Measurements from ENCODE around the gene ORMDL2. TPM values are rescaled to one million over a fixed set of nuclear protein-coding genes. Genes with fewer than 3 reads are reported as not detected.
A peak's percentile ranks its signal among the peaks of the same experiment; 100 is the strongest.
"Not testable (repeated sequence)": the region's sequence is repeated elsewhere in the genome, so short reads cannot be mapped to it uniquely, and the experiment has no call there.

ORMDL2 gene
- polyA plus RNA-seq, 1 donor, result 31.4 TPM

DNA sequence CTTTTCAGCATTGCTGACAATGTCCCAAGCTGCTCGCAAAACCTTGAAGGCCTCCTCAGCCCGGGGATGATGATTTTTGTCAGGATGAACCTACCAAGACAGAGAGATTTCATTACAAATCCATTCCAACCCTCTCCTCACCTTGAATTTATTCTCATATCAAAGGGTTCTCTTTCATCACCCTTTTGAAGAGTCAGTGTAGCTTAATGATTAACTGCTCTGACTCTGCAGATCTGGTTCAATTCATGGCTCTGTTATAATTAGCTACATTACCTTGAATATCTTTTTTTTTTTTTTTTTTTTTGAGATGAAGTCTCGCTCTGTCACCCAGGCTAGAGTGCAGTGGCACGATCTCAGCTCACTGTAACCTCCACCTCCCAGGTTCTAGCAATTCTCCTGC is 5.6 kb downstream of the ORMDL2 start:
- Histone ChIP-seq H3K36me3 (ENCODE audit: control insufficient read depth, insufficient read depth, low read length) (peaks cover 43% of the 10 kb centered on the region), H3K9me3 (ENCODE audit: control insufficient read depth, low read depth, low read length) (no peaks in the 10 kb centered on the region), H3K27ac (ENCODE audit: low read length) (peak overlapping the region; percentile 23), H3K4me3 (ENCODE audit: low read length) (no peak overlapping the region), H3K4me1 (ENCODE audit: control insufficient read depth, insufficient read depth, low read length) (peaks cover 33% of the 10 kb centered on the region), H3K27me3 (ENCODE audit: control insufficient read depth, insufficient read depth, low read length) (no peaks in the 10 kb centered on the region)
- DNase-seq, result peak in 1 of 2 donors; percentile 54
- WGBS (ENCODE audit: insufficient coverage, low lambda C conversion rate), result no CpG with 5 or more reads among the region's 4 CpGs

DNA sequence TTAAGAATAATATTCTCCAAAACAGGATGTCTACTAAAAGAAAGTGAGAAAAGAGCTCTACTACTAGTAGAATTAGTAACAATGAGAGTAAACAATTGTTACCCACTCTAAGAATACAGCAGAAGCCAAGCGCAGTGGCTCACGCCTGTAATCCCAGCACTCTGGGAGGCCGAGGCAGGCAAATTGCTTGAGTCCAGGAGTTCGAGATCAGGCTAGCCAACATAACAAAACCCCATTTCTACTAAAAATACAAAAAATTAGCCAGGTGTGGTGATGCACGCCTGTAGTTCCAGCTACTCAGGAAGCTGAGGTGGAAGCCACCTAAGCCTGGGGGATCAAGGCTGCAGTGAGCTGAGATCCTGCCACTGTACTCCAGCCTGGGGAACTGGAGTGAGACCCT is 6.9 kb downstream of the ORMDL2 start:
- Histone ChIP-seq H3K4me3 (ENCODE audit: low read length) (no peak overlapping the region), H3K36me3 (ENCODE audit: control insufficient read depth, insufficient read depth, low read length) (peaks cover 37% of the 10 kb centered on the region), H3K4me1 (ENCODE audit: control insufficient read depth, insufficient read depth, low read length) (peaks cover 33% of the 10 kb centered on the region), H3K9me3 (ENCODE audit: control insufficient read depth, low read depth, low read length) (no peaks in the 10 kb centered on the region), H3K27ac (ENCODE audit: low read length) (no peak overlapping the region), H3K27me3 (ENCODE audit: control insufficient read depth, insufficient read depth, low read length) (no peaks in the 10 kb centered on the region)
- no peak for DNase-seq
- WGBS (ENCODE audit: insufficient coverage, low lambda C conversion rate), result 100% methylated on average over 2 of the region's 5 CpGs

DNA sequence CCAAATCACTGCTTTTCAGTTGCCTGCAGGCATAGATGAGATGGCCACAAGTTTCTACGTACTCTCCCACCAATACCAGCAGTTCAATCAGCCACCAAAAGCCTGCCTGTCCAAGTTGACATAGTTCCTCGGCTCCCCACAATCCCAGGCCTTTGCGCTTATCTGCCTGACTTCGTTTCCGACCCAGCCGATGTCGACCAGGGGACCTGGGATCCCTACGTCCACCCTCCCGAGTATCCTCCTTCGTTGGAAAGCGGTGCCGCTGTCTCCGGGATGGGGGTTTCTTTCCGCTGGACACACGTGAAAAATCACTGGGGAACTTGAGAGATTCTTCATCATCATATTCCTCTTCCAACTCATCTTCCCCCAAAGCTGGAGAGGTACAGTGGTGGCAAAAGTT is 10.0 kb downstream of the ORMDL2 start:
- WGBS (ENCODE audit: insufficient coverage, low lambda C conversion rate), result 89% methylated on average over 5 of the region's 15 CpGs
- Histone ChIP-seq H3K27me3 (ENCODE audit: control insufficient read depth, insufficient read depth, low read length) (no peaks in the 10 kb centered on the region), H3K36me3 (ENCODE audit: control insufficient read depth, insufficient read depth, low read length) (peaks cover 8% of the 10 kb centered on the region), H3K4me3 (ENCODE audit: low read length) (no peak overlapping the region), H3K9me3 (ENCODE audit: control insufficient read depth, low read depth, low read length) (no peaks in the 10 kb centered on the region), H3K4me1 (ENCODE audit: control insufficient read depth, insufficient read depth, low read length) (peaks cover 33% of the 10 kb centered on the region), H3K27ac (ENCODE audit: low read length) (no peak overlapping the region)
- no peak for DNase-seq

GRCh38 chr12:55828357-55828756 is 10.5 kb downstream of the ORMDL2 start:
- Histone ChIP-seq H3K27me3 (ENCODE audit: control insufficient read depth, insufficient read depth, low read length) (no peaks in the 10 kb centered on the region), H3K9me3 (ENCODE audit: control insufficient read depth, low read depth, low read length) (no peaks in the 10 kb centered on the region), H3K4me1 (ENCODE audit: control insufficient read depth, insufficient read depth, low read length) (peaks cover 28% of the 10 kb centered on the region), H3K36me3 (ENCODE audit: control insufficient read depth, insufficient read depth, low read length) (peaks cover 5% of the 10 kb centered on the region), H3K4me3 (ENCODE audit: low read length) (no peak overlapping the region), H3K27ac (ENCODE audit: low read length) (no peak overlapping the region)
- DNase-seq, result no peak
- WGBS (ENCODE audit: insufficient coverage, low lambda C conversion rate), result no CpG with 5 or more reads among the region's 5 CpGs

- Histone ChIP-seq H3K27me3 (ENCODE audit: control insufficient read depth, insufficient read depth, low read length) (no peaks in the 10 kb centered on the region), H3K4me3 (ENCODE audit: low read length) (peak overlapping the region; percentile 100), H3K36me3 (ENCODE audit: control insufficient read depth, insufficient read depth, low read length) (peaks cover 13% of the 10 kb centered on the region), H3K27ac (ENCODE audit: low read length) (peak overlapping the region; percentile 95), H3K4me1 (ENCODE audit: control insufficient read depth, insufficient read depth, low read length) (peaks cover 22% of the 10 kb centered on the region), H3K9me3 (ENCODE audit: control insufficient read depth, low read depth, low read length) (no peaks in the 10 kb centered on the region)
- WGBS (ENCODE audit: insufficient coverage, low lambda C conversion rate), result no CpG with 5 or more reads among the region's 37 CpGs
- peak; percentile 41 to 79 for DNase-seq
Observed at GRCh38 chr12:55829967-55830600, 12.2 kb downstream of the ORMDL2 start.

GRCh38 chr12:55830601-55831446 is 13.0 kb downstream of the ORMDL2 start:
- Histone ChIP-seq H3K27ac (ENCODE audit: low read length) (peak overlapping the region; percentile 95), H3K4me3 (ENCODE audit: low read length) (peak overlapping the region; percentile 100), H3K36me3 (ENCODE audit: control insufficient read depth, insufficient read depth, low read length) (peaks cover 13% of the 10 kb centered on the region), H3K4me1 (ENCODE audit: control insufficient read depth, insufficient read depth, low read length) (peaks cover 22% of the 10 kb centered on the region), H3K27me3 (ENCODE audit: control insufficient read depth, insufficient read depth, low read length) (no peaks in the 10 kb centered on the region), H3K9me3 (ENCODE audit: control insufficient read depth, low read depth, low read length) (no peaks in the 10 kb centered on the region)
- peak; percentile 81 to 89 for DNase-seq
- WGBS (ENCODE audit: insufficient coverage, low lambda C conversion rate), result no CpG with 5 or more reads among the region's 23 CpGs

- DNase-seq, result no peak
- WGBS (ENCODE audit: insufficient coverage, low lambda C conversion rate), result no CpG with 5 or more reads among the region's 1 CpG
Observed at GRCh38 chr12:55831447-55831815, 13.6 kb downstream of the ORMDL2 start.

GRCh38 chr12:55833056-55833455 is 15.2 kb downstream of the ORMDL2 start:
- no peak for DNase-seq
- Histone ChIP-seq H3K9me3 (ENCODE audit: control insufficient read depth, low read depth, low read length) (no peaks in the 10 kb centered on the region), H3K4me1 (ENCODE audit: control insufficient read depth, insufficient read depth, low read length) (peaks cover 9% of the 10 kb centered on the region), H3K4me3 (ENCODE audit: low read length) (no peak overlapping the region), H3K27ac (ENCODE audit: low read length) (no peak overlapping the region), H3K36me3 (ENCODE audit: control insufficient read depth, insufficient read depth, low read length) (peaks cover 12% of the 10 kb centered on the region), H3K27me3 (ENCODE audit: control insufficient read depth, insufficient read depth, low read length) (no peaks in the 10 kb centered on the region)
- no CpG with 5 or more reads among the region's 10 CpGs for WGBS (ENCODE audit: insufficient coverage, low lambda C conversion rate)

More at GRCh38 chr12:55831447-55831815, 13.6 kb downstream of the ORMDL2 start:
- peak overlapping the region; percentile 100 for H3K4me3 ChIP-seq (ENCODE audit: low read length)
- no peaks in the 10 kb centered on the region for H3K9me3 ChIP-seq (ENCODE audit: control insufficient read depth, low read depth, low read length)
- H3K4me1 ChIP-seq (ENCODE audit: control insufficient read depth, insufficient read depth, low read length), result peaks cover 19% of the 10 kb centered on the region
- H3K27me3 ChIP-seq (ENCODE audit: control insufficient read depth, insufficient read depth, low read length), result no peaks in the 10 kb centered on the region
- peak overlapping the region; percentile 95 for H3K27ac ChIP-seq (ENCODE audit: low read length)
- peaks cover 13% of the 10 kb centered on the region for H3K36me3 ChIP-seq (ENCODE audit: control insufficient read depth, insufficient read depth, low read length)

DNA sequence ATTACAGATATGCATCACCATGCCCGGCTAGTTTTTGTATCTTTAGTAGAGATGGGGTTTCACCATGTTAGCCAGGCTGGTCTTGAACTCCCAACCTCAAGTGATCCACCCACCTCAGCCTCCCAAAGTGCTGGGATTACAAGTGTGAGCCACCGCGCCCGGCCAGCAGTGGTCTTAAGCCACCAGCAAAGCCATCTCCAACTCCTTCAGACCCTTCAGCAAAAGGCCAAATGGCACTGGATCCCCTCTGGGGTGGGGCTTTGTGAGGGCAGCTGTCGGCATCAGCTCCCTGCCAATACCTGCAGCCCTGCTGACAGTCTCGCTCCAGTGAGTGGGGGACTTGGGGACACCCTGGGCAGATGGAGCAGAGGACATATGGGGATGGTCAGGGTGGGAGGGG is 16.6 kb downstream of the ORMDL2 start:
- not testable (repeated sequence) for H3K36me3 ChIP-seq (ENCODE audit: control insufficient read depth, insufficient read depth, low read length); H3K27ac ChIP-seq (ENCODE audit: low read length); H3K4me1 ChIP-seq (ENCODE audit: control insufficient read depth, insufficient read depth, low read length); H3K9me3 ChIP-seq (ENCODE audit: control insufficient read depth, low read depth, low read length); DNase-seq; H3K27me3 ChIP-seq (ENCODE audit: control insufficient read depth, insufficient read depth, low read length); H3K4me3 ChIP-seq (ENCODE audit: low read length)
- no CpG with 5 or more reads among the region's 6 CpGs for WGBS (ENCODE audit: insufficient coverage, low lambda C conversion rate)

DNA sequence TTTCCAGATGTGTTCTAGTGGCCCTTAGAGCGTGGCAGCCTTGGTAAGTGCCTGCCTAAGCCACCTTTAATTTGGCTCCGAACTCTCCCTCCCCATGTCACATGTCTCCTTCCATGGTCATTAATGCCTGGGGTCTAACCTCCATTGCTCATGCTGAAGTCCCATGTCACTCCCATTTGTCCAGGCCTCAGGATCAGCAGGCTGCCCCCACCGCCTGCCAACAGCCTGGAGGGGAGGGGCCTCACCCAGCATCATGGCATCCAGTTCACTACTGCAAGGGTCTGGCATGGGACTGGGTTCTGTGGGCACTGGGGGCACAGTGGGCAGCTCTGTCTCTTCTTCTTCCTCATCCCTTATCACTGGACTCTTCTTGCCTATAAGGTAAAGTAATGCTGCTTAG is 20.5 kb downstream of the ORMDL2 start:
- no peaks in the 10 kb centered on the region for H3K4me1 ChIP-seq (ENCODE audit: control insufficient read depth, insufficient read depth, low read length)
- no peaks in the 10 kb centered on the region for H3K9me3 ChIP-seq (ENCODE audit: control insufficient read depth, low read depth, low read length)
- H3K27ac ChIP-seq (ENCODE audit: low read length), result no peak overlapping the region
- H3K36me3 ChIP-seq (ENCODE audit: control insufficient read depth, insufficient read depth, low read length), result peaks cover 8% of the 10 kb centered on the region
- DNase-seq, result no peak
- H3K27me3 ChIP-seq (ENCODE audit: control insufficient read depth, insufficient read depth, low read length), result no peaks in the 10 kb centered on the region
- WGBS (ENCODE audit: insufficient coverage, low lambda C conversion rate), result no CpG with 5 or more reads among the region's 3 CpGs
- H3K4me3 ChIP-seq (ENCODE audit: low read length), result no peak overlapping the region
